DMS 273 (cell line): ENCODE data around the gene TYW5.

Source experiments
- DNase-seq: peaks from one replicate; lab custom pipeline; 2025; ENCODE audit not compliant: unreplicated experiment; lab: John Stamatoyannopoulos, UW

TYW5 gene

GRCh38 chr2:199955339-199956061, at the start of gene TYW5, which contains the start of gene MAIP1:
Gene TYW5, minus strand, starts transcription at chr2:199955491. Its CDS starts 21 bp downstream, at chr2:199955470.
Gene MAIP1, plus strand, starts transcription at chr2:199955582. Its CDS starts 217 bp downstream, at chr2:199955799.
- DNase-seq, result peak; percentile 95

- no peak for DNase-seq
These were observed 48.2 kb upstream of the TYW5 start for GRCh38 chr2:200003444-200003843.

GRCh38 chr2:200000444-200001163, 45.3 kb upstream of the TYW5 start:
- DNase-seq, result no peak

GRCh38 chr2:199999166-199999565, 43.9 kb upstream of the TYW5 start:
- no peak for DNase-seq

GRCh38 chr2:199997296-199997695, 42.0 kb upstream of the TYW5 start:
- DNase-seq, result no peak

- DNase-seq, result no peak
These were observed 39.6 kb upstream of the TYW5 start for GRCh38 chr2:199994896-199995295.

- DNase-seq, result no peak
These were observed 39.1 kb upstream of the TYW5 start for GRCh38 chr2:199994371-199994770.

GRCh38 chr2:199992296-199992695, 37.0 kb upstream of the TYW5 start:
- no peak for DNase-seq

GRCh38 chr2:199991691-199992090, 36.4 kb upstream of the TYW5 start:
- DNase-seq, result no peak

GRCh38 chr2:199989822-199990221, 34.5 kb upstream of the TYW5 start:
- DNase-seq, result no peak

- DNase-seq, result peak; percentile 74
These were observed 32.9 kb upstream of the TYW5 start for GRCh38 chr2:199988151-199988550.

GRCh38 chr2:199987586-199987985, 32.3 kb upstream of the TYW5 start:
- DNase-seq, result peak; percentile 35

- DNase-seq, result peak; percentile 92
These were observed 30.4 kb upstream of the TYW5 start for GRCh38 chr2:199985625-199986207.

- no peak for DNase-seq
These were observed 29.5 kb upstream of the TYW5 start for GRCh38 chr2:199984755-199985154.

GRCh38 chr2:199984159-199984558, 28.9 kb upstream of the TYW5 start:
- DNase-seq, result no peak

GRCh38 chr2:199983534-199983933, 28.2 kb upstream of the TYW5 start:
- DNase-seq, result no peak

GRCh38 chr2:199982126-199982843, 27.0 kb upstream of the TYW5 start:
- DNase-seq, result peak; percentile 5

GRCh38 chr2:199979832-199980628, 24.7 kb upstream of the TYW5 start:
- DNase-seq, result peak; percentile 91

- no peak for DNase-seq
These were observed 24.1 kb upstream of the TYW5 start for GRCh38 chr2:199979398-199979797.

- DNase-seq, result no peak
These were observed 22.7 kb upstream of the TYW5 start for GRCh38 chr2:199977984-199978415.
